Measurements from ENCODE around the gene GPR156. TPM values are rescaled to one million over a fixed set of nuclear protein-coding genes. Genes with fewer than 3 reads are reported as not detected.

GPR156 gene
- 1 to 10 TPM in 1 of 6 donors, under 1 TPM in 4, not detected in 1; 0.20 to 1.0 (median 0.24) TPM for total RNA-seq

DNA sequence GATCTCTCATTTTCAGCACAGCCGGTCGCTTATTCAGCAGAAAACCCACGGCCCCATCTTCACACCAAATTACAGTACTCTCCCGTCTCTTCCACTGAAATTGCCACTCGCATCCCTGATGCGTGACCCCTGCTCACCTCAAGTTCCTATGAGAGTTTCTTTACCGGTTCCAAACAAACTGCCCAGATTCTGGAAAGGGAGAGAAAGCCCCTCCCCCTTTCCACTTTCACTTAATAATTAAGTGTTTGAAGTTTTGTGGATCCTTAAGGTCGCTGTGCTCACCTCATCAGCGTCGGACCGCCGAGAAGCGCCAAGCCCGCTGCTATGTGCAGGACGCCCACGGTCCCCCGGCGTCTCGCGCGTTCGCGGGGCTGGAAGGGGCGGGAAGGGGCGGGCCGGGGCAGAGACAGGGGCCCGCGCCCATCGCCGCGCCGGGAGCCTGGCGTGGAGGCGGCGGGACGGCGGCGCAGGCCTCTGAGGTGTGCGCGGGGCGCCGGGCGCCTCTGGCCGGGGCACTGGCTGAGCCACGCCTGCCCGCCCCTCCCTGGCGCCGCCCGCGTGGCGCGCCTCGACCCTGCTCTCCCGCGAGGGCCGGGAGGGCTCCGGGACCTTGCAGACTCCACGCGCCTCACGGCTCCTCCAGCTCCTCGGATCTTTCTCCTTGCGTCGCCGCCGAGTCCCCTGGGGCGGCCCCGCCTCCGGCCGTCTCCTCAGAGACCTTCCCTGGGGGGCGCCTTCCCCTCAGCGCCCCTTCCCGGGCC lies at the start of gene GPR156:
TSS of gene GPR156 (minus strand) at position 476 of the 761 bp plus-strand sequence. CDS start 41,124 bp downstream, outside the sequence.
- Histone ChIP-seq H3K4me1 (peaks cover 0 to 12% (median 5%) of the 10 kb centered on the region in 4 donors), H3K36me3 (no peaks in the 10 kb centered on the region), H3K27ac (no peak within 1 kb of the TSS), H3K27me3 (peaks cover 0 to 9% (median 5%) of the 10 kb centered on the region in 4 donors), H3K4me3 (peak within 1 kb of the TSS in 3 of 4 donors; percentile 46 to 57 (median 55)), H3K9me3 (no peaks in the 10 kb centered on the region)
- no peak for TF ChIP-seq EP300 (IDR thresholded peaks at IDR 0.05)
- TF ChIP-seq POLR2AphosphoS5 (IDR thresholded peaks at IDR 0.05), result no peak
- no peak for TF ChIP-seq POLR2A (IDR thresholded peaks at IDR 0.05)
- TF ChIP-seq, protein P1, sequence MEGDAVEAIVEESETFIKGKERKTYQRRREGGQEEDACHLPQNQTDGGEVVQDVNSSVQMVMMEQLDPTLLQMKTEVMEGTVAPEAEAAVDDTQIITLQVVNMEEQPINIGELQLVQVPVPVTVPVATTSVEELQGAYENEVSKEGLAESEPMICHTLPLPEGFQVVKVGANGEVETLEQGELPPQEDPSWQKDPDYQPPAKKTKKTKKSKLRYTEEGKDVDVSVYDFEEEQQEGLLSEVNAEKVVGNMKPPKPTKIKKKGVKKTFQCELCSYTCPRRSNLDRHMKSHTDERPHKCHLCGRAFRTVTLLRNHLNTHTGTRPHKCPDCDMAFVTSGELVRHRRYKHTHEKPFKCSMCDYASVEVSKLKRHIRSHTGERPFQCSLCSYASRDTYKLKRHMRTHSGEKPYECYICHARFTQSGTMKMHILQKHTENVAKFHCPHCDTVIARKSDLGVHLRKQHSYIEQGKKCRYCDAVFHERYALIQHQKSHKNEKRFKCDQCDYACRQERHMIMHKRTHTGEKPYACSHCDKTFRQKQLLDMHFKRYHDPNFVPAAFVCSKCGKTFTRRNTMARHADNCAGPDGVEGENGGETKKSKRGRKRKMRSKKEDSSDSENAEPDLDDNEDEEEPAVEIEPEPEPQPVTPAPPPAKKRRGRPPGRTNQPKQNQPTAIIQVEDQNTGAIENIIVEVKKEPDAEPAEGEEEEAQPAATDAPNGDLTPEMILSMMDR (IDR thresholded peaks at IDR 0.05), result no peak
- peak in 1 of 2 donors; percentile 88 for ATAC-seq (ENCODE audit: low FRiP score in 2 of 2)
- peak in 1 of 2 donors; percentile 89 for DNase-seq
- 6 to 21% methylated on average over 14 to 50 of the region's 72 CpGs for WGBS, 2 donors

DNA sequence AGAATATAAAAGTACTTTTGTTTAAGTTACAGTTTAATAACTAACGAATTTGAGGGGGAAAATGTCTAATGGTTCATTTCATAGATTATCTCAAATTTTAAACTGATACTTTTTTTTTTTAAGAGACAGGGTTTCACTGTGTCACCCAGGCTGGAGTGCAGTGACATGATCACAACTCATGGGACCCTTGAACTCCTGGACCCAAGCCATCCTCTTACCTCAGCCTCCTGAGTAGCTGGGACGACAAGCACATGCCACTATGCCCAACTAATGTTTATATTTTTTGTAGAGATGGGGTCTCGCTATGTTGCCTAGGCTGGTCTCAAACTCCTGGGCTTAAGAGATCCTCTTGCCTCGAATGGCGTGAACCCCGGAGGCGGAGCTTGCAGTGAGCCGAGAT lies 47.6 kb upstream of the GPR156 start:
- no peaks in the 10 kb centered on the region for H3K27me3 ChIP-seq
- no peaks in the 10 kb centered on the region for H3K4me1 ChIP-seq
- H3K9me3 ChIP-seq, result no peaks in the 10 kb centered on the region
- no peak for DNase-seq
- H3K4me3 ChIP-seq, result no peak overlapping the region
- peaks cover 21 to 66% (median 35%) of the 10 kb centered on the region in 4 donors for H3K36me3 ChIP-seq
- 95 to 96% methylated on average over 8 of the region's 8 CpGs for WGBS, 2 donors
- no peak for ATAC-seq (ENCODE audit: low FRiP score in 2 of 2)
- no peak overlapping the region for H3K27ac ChIP-seq
- TF ChIP-seq, protein P1 (IDR thresholded peaks at IDR 0.05), result no peak
- no peak for TF ChIP-seq POLR2AphosphoS5 (IDR thresholded peaks at IDR 0.05)
- TF ChIP-seq EP300 (IDR thresholded peaks at IDR 0.05), result no peak
- no peak for TF ChIP-seq POLR2A (IDR thresholded peaks at IDR 0.05)

DNA sequence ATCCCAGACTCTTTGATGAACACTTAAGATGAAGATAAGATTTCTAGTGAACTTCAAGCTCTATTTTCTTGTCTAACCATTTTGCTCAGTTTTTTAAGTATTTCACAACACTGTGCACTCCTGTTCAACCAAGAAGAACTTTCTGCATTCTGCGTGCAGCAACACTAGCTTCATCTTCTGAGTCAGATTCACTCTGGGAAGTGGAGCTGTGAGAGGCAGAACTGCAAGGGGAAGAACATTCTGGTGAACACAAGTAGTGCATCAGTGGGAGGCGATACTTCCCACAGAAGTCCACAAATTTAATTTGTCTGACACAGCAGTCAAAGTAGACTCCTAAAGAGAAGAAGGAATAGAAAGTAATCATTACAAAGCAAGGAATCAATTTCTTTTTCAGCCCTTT lies 46.1 kb upstream of the GPR156 start:
- WGBS, 2 donors, result 94 to 95% methylated on average over 2 of the region's 2 CpGs
- no peak for ATAC-seq (ENCODE audit: low FRiP score in 2 of 2)
- no peak for TF ChIP-seq EP300 (IDR thresholded peaks at IDR 0.05)
- TF ChIP-seq, protein P1 (IDR thresholded peaks at IDR 0.05), result no peak
- no peak for TF ChIP-seq POLR2A (IDR thresholded peaks at IDR 0.05)
- TF ChIP-seq POLR2AphosphoS5 (IDR thresholded peaks at IDR 0.05), result no peak

DNA sequence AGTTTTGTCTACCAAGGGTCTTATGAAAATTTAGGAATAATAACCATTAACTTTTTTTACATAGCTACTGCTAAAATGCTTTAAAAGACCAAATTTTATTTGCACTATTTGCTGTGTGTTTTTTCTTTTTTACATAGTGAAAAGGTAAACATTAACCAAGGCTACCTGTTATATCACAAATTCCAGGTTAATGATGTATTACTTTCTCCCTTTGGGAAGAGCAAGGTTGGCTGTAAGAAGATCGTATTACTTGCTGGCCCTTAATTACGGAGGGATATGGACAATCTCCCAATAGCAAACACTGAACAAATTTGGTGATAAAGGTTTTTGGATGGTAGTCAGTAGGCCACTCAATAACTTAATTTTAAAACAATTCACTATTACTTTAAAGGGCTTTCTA lies 41.8 kb upstream of the GPR156 start:
- H3K27ac ChIP-seq, result no peak overlapping the region
- 85 to 91% methylated on average over 2 of the region's 2 CpGs for WGBS, 2 donors
- no peak for TF ChIP-seq EP300 (IDR thresholded peaks at IDR 0.05)
- no peak for TF ChIP-seq POLR2A (IDR thresholded peaks at IDR 0.05)
- TF ChIP-seq POLR2AphosphoS5 (IDR thresholded peaks at IDR 0.05), result no peak
- TF ChIP-seq, protein P1 (IDR thresholded peaks at IDR 0.05), result no peak

More for the DNA sequence above, 46.1 kb upstream of the GPR156 start:
- no peak overlapping the region for H3K4me3 ChIP-seq
- no peaks in the 10 kb centered on the region for H3K9me3 ChIP-seq
- no peak overlapping the region for H3K27ac ChIP-seq
- DNase-seq, result no peak
- no peaks in the 10 kb centered on the region for H3K4me1 ChIP-seq
- peaks cover 21 to 69% (median 35%) of the 10 kb centered on the region in 4 donors for H3K36me3 ChIP-seq
- H3K27me3 ChIP-seq, result no peaks in the 10 kb centered on the region

More for the DNA sequence above, 41.8 kb upstream of the GPR156 start:
- Histone ChIP-seq H3K9me3 (no peaks in the 10 kb centered on the region), H3K4me3 (no peak overlapping the region), H3K27me3 (no peaks in the 10 kb centered on the region), H3K36me3 (peaks cover 14 to 50% (median 25%) of the 10 kb centered on the region in 4 donors), H3K4me1 (no peaks in the 10 kb centered on the region)
- DNase-seq (no peak), ATAC-seq (ENCODE audit: low FRiP score in 2 of 2) (no peak)

Measured in upper lobe of left lung (tissue), 6 donors.